ENCODE results near the gene COL11A2. TPM values are rescaled to one million over a fixed set of nuclear protein-coding genes. Genes with fewer than 3 reads are reported as not detected.

The COL11A2 gene
- total and polyA plus RNA-seq, 2 donors = 0.30 to 1.3 TPM

DNA sequence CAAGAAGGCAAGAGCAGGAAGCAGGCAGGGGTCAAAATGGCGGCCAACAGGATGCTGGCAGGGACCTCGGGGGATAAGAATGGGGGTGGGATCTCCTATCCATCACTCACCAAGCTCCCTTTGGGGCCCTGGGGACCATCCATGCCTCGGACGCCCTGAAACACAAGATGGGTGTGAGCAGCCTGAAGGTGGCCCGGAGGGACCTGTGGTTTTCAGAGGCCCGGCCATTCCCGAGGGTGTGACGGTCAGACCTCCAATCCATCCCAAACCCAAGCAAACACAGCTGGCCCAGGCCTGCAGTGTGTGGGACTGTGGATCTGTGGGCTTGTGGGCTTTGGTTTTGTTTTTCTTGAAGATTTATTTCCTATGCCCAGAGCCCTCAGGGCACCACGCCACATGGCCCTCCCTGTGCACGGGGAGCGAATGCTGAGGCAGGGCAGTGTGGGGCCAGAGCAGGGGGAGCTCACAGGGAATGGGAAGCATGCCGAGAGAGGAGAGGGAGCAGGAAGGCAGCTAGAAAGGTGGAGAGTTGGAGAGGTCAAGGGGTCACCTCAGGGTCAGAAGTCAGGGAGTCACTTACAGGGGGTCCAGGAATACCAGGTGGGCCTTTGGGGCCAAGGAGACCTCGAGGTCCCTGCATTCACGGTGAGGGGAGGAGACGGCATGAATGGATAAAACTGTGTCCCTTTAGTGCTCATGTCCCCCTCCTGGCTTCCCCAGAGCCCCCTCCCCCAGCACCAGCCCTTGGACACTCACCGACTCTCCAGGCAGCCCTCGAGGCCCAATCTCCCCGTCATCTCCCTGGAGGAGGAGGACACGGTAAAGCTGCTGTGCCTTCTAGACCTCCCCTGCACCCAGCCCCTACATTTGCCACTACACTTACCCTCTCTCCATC, 14.5 kb downstream of the COL11A2 start:
- no peak for DNase-seq (ENCODE audit: extremely low spot score)
- H3K4me3 ChIP-seq (ENCODE audit: low read depth, low read length) = no peak overlapping the region
- WGBS = 78% methylated on average over 19 of the region's 19 CpGs
- no peaks in the 10 kb centered on the region for H3K4me1 ChIP-seq (ENCODE audit: insufficient read depth)
- H3K36me3 ChIP-seq (ENCODE audit: insufficient read depth) = no peaks in the 10 kb centered on the region
- no peak overlapping the region for H3K27ac ChIP-seq (ENCODE audit: low read depth)

DNA sequence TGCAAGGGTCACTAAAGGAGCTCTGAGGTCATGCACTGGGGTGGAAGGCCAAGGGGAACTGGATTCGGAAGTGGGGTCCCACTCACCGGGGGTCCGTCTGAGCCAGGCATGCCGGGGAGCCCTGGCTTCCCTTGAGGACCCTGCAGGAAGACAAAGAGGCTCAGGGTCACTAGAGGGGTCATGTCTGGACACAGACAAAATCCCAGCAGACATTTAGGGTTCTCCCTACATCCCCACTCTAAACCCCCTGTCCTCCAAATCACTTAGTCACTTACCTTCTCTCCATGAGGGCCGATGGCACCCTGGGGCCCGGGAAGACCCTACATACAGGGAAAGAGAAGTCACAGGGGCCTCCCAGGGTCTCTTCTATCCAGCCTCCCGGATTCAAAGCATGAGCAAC, 15.4 kb downstream of the COL11A2 start:
- Histone ChIP-seq H3K36me3 (ENCODE audit: insufficient read depth) (no peaks in the 10 kb centered on the region), H3K4me3 (ENCODE audit: low read depth, low read length) (no peak overlapping the region), H3K27ac (ENCODE audit: low read depth) (no peak overlapping the region), H3K4me1 (ENCODE audit: insufficient read depth) (no peaks in the 10 kb centered on the region)
- DNase-seq (ENCODE audit: extremely low spot score) = no peak
- WGBS = 92% methylated on average over 7 of the region's 7 CpGs

DNA sequence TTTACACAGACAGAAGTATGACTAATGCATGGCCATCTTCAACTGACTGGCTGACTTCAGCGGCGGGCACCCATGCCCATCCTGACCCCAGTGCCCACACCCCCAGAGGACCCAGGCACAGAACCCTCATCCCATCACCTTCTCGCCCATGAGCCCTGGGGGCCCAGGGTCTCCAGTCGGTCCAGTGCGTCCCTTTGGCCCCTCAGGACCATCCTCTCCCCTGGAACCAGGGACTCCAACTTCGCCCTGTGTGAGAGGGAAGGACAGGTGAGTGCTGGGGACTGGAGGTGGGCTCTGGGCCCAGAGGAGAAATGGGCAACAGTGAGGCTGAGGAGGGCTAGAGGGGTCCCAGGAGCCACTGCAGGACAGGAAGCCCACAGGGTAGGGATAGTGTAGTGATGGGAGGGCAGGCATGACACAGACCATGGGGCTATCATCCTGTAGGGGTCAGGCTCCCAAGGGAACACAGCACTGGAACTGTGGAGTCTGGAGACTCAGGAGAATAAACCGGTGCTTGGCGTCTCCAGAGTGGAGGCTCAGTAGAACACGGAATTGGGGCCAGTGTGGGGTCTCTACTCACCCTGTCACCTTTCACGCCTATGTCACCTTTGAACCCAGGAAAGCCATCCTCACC, 16.7 kb downstream of the COL11A2 start:
- no peak overlapping the region for H3K27ac ChIP-seq (ENCODE audit: low read depth)
- no peaks in the 10 kb centered on the region for H3K36me3 ChIP-seq (ENCODE audit: insufficient read depth)
- no peaks in the 10 kb centered on the region for H3K4me1 ChIP-seq (ENCODE audit: insufficient read depth)
- no peak for DNase-seq (ENCODE audit: extremely low spot score)
- H3K4me3 ChIP-seq (ENCODE audit: low read depth, low read length) = no peak overlapping the region
- 83% methylated on average over 10 of the region's 10 CpGs for WGBS

DNA sequence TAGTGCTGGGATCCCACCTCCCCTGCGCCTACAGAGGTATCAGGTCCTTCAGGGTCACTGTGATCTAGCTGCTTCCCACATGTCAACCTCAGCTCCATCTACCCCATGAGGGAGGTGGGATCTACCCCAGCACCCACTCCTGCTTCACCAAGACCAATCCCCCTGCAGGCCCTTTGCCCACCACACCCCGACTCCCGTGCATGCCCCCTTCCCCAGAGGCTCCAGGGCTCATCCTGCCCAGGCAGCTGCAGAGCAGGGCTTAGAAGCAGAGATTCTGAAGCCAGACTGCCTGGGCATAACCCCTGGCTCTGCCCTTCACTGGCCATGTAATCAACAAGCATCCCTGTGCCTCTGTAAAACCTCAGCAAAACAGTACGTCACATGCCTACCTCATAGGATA, 17.5 kb downstream of the COL11A2 start:
- Histone ChIP-seq H3K4me3 (ENCODE audit: low read depth, low read length) (no peak overlapping the region), H3K36me3 (ENCODE audit: insufficient read depth) (no peaks in the 10 kb centered on the region), H3K4me1 (ENCODE audit: insufficient read depth) (no peaks in the 10 kb centered on the region), H3K27ac (ENCODE audit: low read depth) (no peak overlapping the region)
- WGBS = 90% methylated on average over 4 of the region's 4 CpGs
- DNase-seq (ENCODE audit: extremely low spot score) = no peak

DNA sequence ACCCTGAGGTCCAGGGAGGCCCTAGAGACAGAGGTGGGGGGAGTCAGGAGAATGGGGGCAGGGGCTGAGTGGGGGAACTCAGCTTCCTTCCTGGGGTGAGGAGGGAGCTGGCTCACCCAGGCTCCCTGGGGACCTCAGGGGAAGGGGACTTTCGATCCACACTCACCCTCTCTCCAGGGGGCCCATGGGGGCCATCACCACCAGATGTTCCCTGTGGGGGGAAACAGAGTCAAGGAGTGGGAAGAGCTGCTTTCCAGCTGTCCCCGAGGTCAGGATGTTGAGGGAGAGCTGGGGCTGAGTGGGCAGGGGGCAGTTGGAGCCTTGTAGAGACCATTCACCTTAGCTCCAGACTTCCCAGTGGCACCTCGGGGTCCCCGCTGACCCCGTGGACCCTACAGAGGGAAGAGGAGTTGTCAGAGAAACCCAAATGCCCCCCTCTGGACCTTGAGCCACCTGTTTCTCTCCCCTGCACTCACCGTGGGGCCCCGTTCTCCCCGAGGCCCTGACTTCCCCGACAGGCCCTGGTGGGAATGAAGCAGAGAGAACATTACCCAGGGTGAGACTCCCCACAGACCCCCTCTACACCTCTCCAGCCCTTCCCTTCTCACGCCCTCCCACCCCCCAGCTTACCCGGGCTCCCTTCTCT, 18.6 kb downstream of the COL11A2 start:
- DNase-seq (ENCODE audit: extremely low spot score) = no peak
- Histone ChIP-seq H3K4me3 (ENCODE audit: low read depth, low read length) (no peak overlapping the region), H3K4me1 (ENCODE audit: insufficient read depth) (no peaks in the 10 kb centered on the region), H3K27ac (ENCODE audit: low read depth) (no peak overlapping the region), H3K36me3 (ENCODE audit: insufficient read depth) (no peaks in the 10 kb centered on the region)
- WGBS = 63% methylated on average over 11 of the region's 11 CpGs

DNA sequence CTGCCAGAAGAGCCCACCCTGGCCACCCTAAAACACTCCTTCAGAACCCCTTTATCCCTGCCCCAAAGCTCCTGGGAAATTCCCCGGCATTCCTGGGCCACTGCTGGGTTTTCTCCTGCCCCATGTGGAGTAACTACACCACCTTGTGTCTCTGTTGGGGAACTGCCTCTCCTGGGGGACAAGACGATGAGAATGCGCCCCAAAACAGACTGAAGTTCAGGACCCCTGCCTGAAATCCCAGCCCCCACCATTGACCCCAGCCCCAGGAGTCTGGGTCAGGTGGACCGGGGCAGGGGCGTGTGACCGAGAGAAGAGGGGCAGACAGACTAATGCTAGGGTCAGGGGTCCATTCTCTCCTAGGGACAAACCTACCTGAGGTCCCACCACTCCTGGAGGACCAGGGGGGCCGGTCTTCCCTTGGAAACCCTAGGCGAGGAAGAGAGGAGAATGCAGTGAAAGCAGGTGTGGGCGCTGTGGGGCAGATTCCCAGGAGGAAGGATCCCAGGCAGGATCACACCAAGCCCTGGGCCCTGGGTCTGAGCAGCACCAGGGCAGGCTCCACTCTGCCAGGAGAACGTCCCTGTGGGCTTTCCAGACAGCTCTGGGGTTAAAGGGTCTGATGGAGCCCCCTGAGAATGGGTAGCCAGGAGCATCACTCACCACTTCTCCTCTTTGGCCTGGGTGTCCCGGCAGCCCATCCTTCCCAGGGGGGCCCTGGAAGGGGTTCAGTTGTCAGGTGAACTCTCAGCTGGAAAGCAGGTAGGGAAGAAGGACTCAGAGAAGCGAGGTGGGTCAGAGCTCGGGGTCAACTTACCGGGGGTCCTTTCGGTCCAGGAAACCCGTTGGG, 19.4 kb downstream of the COL11A2 start:
- 74% methylated on average over 16 of the region's 16 CpGs for WGBS
- Histone ChIP-seq H3K4me3 (ENCODE audit: low read depth, low read length) (no peak overlapping the region), H3K36me3 (ENCODE audit: insufficient read depth) (no peaks in the 10 kb centered on the region), H3K27ac (ENCODE audit: low read depth) (no peak overlapping the region), H3K4me1 (ENCODE audit: insufficient read depth) (no peaks in the 10 kb centered on the region)
- DNase-seq (ENCODE audit: extremely low spot score) = no peak

DNA sequence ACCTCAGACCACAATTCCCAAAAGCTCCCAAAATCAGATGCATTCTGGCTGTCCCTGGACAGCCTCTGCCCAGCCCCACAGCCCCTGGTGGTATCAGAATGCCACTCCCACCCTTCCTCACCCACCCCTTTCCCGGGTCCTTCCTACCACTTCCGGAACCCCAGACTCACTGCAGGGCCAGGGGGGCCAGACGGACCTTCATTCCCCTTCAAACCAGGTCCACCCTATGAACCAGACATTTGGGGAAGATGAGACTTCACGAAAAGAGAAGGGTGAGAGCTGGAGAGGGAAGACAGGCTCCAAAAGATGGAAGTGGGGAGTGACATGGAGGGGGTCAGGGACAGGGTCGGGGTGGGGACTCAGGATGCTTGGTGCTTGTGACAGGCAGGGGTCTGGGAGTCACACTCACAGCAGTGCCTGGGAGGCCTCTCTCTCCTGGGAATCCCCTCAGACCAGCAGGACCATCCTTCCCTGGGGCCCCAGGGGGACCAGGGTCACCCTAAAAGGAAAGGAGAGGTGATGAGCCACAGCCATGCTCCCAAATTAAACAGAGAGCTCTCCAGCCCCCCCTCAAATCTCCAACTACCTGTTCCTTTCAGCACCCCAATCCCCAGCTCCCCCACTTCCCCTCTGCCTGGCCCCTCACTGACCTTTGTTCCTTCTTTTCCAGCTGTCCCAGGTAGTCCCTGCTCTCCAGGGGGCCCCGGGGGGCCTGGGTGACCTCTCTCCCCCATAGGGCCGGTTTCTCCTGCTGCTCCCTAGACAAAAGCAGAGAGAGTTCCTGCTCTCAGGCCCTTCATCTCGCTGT, 20.2 kb downstream of the COL11A2 start:
- DNase-seq (ENCODE audit: extremely low spot score) = no peak
- WGBS = 70% methylated on average over 8 of the region's 8 CpGs
- Histone ChIP-seq H3K4me1 (ENCODE audit: insufficient read depth) (no peaks in the 10 kb centered on the region), H3K36me3 (ENCODE audit: insufficient read depth) (no peaks in the 10 kb centered on the region), H3K27ac (ENCODE audit: low read depth) (no peak overlapping the region), H3K4me3 (ENCODE audit: low read depth, low read length) (no peak overlapping the region)

DNA sequence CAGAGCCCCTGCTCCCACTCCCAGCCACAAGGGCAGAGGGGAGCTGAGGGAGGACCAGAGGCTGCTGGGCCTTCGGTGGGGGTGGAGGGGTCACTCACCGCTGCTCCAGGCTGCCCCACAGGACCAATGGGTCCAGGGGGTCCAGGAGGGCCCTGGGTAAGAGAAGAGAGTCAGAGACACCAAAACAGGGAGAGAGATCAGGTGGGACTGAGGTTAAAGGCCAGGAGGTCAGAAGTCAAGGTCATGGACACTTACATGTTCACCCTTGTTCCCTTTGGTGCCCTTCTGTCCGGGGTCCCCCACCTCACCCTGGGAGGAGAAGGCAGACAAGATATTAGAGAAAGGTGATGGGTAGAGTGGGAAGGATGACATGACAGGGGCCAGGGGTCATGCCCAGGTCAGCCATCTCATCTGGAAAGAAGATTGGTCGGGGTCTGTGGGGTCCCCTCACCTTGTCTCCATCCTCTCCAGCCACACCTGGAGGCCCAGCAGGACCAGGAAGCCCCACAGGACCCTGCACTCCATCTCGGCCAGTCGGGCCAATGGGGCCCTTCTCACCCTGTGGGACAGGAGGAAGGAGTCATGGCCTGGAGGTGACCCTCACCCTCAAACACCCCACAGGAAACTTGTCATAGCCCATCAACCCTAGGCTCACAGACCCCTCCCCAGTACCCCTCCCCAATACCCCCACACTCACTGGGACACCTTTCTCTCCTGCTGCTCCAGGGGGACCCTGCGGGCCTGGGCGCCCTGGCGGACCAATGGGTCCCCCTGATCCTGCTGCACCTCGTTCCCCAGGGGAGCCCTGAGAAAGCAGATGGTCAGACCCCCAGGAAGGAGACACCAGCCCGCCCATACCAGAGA, 21.0 kb downstream of the COL11A2 start:
- WGBS = 85% methylated on average over 11 of the region's 11 CpGs
- no peak for DNase-seq (ENCODE audit: extremely low spot score)

DNA sequence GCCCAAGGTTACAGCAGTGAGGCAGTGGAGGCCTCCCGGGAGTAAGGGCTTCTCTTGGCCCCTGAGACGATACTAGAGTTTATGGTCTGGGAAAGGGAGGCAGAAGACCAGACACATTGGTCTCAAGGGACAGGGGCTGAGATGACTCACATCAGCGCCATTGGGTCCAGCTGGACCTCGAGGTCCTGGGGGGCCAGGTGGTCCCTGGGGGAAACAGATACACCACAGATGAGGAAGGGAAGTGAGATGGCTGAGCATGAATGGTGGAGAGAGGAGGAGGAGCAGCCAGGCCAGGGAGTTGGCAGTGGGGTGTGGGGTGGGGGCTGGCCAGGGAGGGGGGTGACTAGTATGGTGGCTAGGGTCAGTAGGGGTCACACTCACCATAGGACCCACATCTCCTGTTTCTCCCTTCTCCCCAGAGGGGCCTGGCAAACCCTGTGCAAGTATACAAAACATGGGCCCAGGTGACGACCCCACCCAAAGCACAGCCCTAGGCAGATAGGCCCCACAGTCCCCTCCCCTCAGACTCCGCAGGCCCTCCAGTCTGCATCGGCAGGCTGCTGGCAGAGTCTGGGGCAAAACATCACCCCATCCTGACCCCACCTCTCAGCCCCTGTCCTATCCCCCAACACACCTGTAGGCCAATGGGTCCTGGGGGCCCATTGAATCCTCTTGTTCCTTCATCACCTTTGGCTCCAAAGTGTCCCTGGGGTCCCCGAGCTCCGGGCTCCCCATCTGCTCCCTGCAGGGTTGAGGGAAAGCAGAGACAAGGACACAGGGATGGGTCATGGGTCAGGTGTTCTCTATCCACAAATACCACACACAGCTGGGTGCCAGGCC, 21.9 kb downstream of the COL11A2 start:
- H3K4me1 ChIP-seq (ENCODE audit: insufficient read depth) = no peaks in the 10 kb centered on the region
- WGBS = 85% methylated on average over 9 of the region's 9 CpGs
- no peaks in the 10 kb centered on the region for H3K36me3 ChIP-seq (ENCODE audit: insufficient read depth)
- no peak for DNase-seq (ENCODE audit: extremely low spot score)
- H3K27ac ChIP-seq (ENCODE audit: low read depth) = no peak overlapping the region
- no peak overlapping the region for H3K4me3 ChIP-seq (ENCODE audit: low read depth, low read length)

More for the DNA sequence above, 21.0 kb downstream of the COL11A2 start:
- Histone ChIP-seq H3K4me3 (ENCODE audit: low read depth, low read length) (no peak overlapping the region), H3K4me1 (ENCODE audit: insufficient read depth) (no peaks in the 10 kb centered on the region), H3K27ac (ENCODE audit: low read depth) (no peak overlapping the region), H3K36me3 (ENCODE audit: insufficient read depth) (no peaks in the 10 kb centered on the region)

DNA sequence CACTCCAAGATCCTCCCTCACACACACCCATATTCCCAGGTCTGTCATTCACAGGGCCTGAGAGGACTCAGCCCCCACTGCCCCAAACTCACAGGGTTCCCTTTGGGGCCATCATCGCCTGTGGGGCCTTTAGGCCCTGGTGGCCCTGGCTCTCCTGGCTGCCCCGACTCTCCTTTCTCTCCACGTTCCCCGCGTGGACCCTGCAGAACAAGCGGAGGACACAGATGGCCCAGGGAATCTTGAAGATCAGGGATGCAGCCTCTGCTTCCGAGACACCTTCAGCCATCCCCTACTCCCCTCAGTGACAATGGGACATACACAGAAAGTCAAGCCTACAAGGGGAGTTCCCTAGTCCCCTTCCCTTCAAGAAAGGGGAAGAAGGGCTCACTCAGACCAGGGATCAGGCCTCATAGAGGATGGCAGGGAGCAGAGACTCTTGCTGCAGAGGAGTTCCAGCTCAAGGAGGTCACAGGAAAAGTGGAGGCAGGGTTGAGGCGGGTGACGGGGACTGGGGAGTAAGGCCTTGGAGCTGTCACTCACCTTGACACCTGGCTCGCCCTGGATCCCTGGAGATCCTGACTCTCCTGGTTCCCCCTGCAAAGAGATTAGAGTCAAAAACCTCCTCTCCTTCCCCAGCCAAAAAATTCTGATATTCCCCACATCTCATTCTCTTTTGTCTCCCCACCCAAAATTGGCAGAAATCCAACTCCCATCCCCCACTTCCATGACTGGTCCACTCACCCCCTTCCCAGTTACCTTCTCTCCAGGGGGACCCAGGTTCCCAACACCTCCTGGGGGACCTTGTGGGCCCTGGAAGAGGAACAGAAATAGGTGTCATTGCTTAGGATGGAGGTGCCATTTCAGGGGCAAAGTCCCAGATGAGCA, 22.7 kb downstream of the COL11A2 start:
- DNase-seq (ENCODE audit: extremely low spot score) = no peak
- WGBS = 93% methylated on average over 10 of the region's 10 CpGs
- Histone ChIP-seq H3K36me3 (ENCODE audit: insufficient read depth) (no peaks in the 10 kb centered on the region), H3K27ac (ENCODE audit: low read depth) (no peak overlapping the region), H3K4me3 (ENCODE audit: low read depth, low read length) (no peak overlapping the region), H3K4me1 (ENCODE audit: insufficient read depth) (no peaks in the 10 kb centered on the region)

DNA sequence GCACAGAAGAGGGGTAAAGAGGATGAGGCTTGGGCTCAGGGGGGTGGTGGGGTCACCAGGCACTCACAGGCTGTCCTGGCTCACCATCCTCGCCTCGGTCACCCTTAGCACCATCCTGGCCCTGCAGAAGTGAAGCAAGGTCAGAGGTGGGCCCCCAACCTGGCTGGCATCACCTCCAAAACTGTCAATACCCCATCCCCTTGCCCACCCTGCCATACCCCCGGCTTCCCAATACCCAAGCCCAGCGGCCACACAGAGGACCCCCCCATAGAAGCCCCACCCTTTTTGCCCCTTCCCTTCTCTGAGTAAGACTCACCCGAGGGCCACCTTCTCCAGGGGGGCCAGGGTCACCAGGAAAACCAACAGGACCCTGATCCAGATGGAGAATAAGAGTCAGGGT, 23.6 kb downstream of the COL11A2 start:
- no peaks in the 10 kb centered on the region for H3K36me3 ChIP-seq (ENCODE audit: insufficient read depth)
- no peak for DNase-seq (ENCODE audit: extremely low spot score)
- H3K4me3 ChIP-seq (ENCODE audit: low read depth, low read length) = no peak overlapping the region
- no peaks in the 10 kb centered on the region for H3K4me1 ChIP-seq (ENCODE audit: insufficient read depth)
- H3K27ac ChIP-seq (ENCODE audit: low read depth) = no peak overlapping the region
- WGBS = 71% methylated on average over 5 of the region's 5 CpGs
